ENCODE results near the gene HAGH.

DNA sequence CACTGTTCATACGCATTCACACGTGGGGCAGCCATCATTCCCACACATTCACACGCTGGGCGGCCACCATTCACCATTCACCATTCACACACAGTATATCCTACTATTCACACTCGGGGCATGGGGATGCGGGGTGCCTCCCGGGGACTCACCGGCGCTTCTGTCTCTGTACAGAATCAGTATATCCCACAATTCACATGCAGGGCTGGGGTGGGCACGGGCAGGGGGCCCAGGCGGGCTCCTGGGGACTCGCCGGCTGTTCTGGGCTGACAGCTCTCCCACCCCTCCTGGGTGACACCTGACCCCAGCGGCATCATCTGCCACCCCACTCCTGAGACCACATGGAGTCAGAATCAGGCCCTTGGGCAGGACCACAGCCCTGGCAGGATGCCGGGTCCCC is 64.9 kb downstream of the HAGH start:
- TF ChIP-seq, protein P1, sequence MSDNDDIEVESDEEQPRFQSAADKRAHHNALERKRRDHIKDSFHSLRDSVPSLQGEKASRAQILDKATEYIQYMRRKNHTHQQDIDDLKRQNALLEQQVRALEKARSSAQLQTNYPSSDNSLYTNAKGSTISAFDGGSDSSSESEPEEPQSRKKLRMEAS (IDR thresholded peaks at IDR 0.05): no peak
- TF ChIP-seq EP300 (IDR thresholded peaks at IDR 0.05): no peak
- TF ChIP-seq CTCF (IDR thresholded peaks at IDR 0.05): no peak
- TF ChIP-seq RAD21 (conservative IDR thresholded peaks at IDR 0.05 in 1 of 2, IDR thresholded peaks at IDR 0.05 in 1 of 2): no peak
- TF ChIP-seq RFX5 (IDR thresholded peaks at IDR 0.05): no peak
- TF ChIP-seq, protein P2, sequence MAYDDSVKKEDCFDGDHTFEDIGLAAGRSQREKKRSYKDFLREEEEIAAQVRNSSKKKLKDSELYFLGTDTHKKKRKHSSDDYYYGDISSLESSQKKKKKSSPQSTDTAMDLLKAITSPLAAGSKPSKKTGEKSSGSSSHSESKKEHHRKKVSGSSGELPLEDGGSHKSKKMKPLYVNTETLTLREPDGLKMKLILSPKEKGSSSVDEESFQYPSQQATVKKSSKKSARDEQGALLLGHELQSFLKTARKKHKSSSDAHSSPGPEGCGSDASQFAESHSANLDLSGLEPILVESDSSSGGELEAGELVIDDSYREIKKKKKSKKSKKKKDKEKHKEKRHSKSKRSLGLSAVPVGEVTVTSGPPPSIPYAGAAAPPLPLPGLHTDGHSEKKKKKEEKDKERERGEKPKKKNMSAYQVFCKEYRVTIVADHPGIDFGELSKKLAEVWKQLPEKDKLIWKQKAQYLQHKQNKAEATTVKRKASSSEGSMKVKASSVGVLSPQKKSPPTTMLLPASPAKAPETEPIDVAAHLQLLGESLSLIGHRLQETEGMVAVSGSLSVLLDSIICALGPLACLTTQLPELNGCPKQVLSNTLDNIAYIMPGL (CRISPR knock-in tag; IDR thresholded peaks at IDR 0.05; ENCODE audit: borderline replicate concordance): no peak
